Right ventricle myocardium inferior (tissue), 1 donor: ENCODE data around the gene CD48. TPM values are rescaled to one million over a fixed set of nuclear protein-coding genes. Genes with fewer than 3 reads are reported as not detected.

Experiments
- ATAC-seq: fragments of 200-7000 bp; cut with Tn5 transposase; one replicate; pipeline ENCODE4 v1.9.1; 2020; ENCODE audit warnings: mild to moderate bottlenecking, moderate library complexity
- DNase-seq: peaks from one replicate; pipeline ENCODE4 v3.0.0; 2021; ENCODE audit errors: missing footprints
- intact Hi-C: fragments of 100-400 bp; cut with DNase I; formaldehyde crosslinking; loops from one replicate; pipeline ENCODE4 v1.11.0; 2022
- long read RNA-seq: library from polyadenylated mRNA; unstranded; transcript quantifications from one replicate; pipeline ENCODE4 v2.0.0, GENCODE V29; 2021
- total RNA-seq: library from RNA; stranded (reverse); fragmentation: NEBNext Ultra II Directional; extraction: Animal tissue kit (Norgen Biotek cat#: 25700); gene quantifications from one replicate; pipeline ENCODE4 v1.2.1, GENCODE V29; 2021
- donor health status: DM: no; HTN: yes; CAD: no; lungs with severe emphysema.

Gene CD48
- total RNA-seq = 2.0 TPM
- long read RNA-seq = 0 reads

GRCh38 chr1:160711602-160712311 lies at the start of gene CD48:
Gene CD48 (minus strand): TSS chr1:160711822. CDS start chr1:160711763, 59 bp downstream.
- intact Hi-C loops = no loop called here
- no peak for ATAC-seq

GRCh38 chr1:160761046-160761445 lies 49.4 kb upstream of the CD48 start:
- no peak for DNase-seq
- ATAC-seq = no peak
- intact Hi-C loops = no loop called here

More at GRCh38 chr1:160711602-160712311, at the start of gene CD48:
- DNase-seq = no peak

- ATAC-seq (no peak), DNase-seq (no peak)
- intact Hi-C loops = no loop called here
These were observed 48.1 kb upstream of the CD48 start for GRCh38 chr1:160759740-160760139.

- ATAC-seq (no peak), DNase-seq (no peak)
- intact Hi-C loops = no loop called here
These were observed 46.9 kb upstream of the CD48 start for GRCh38 chr1:160758521-160758920.

GRCh38 chr1:160756849-160757201 lies 45.2 kb upstream of the CD48 start:
- ATAC-seq (no peak), DNase-seq (no peak)
- intact Hi-C loops = no loop called here

- ATAC-seq = no peak
- DNase-seq = no peak
- intact Hi-C loops = no loop called here
These were observed 44.6 kb upstream of the CD48 start for GRCh38 chr1:160755911-160756848.

GRCh38 chr1:160755461-160755860 lies 43.8 kb upstream of the CD48 start:
- intact Hi-C loops = no loop called here
- no peak for ATAC-seq
- no peak for DNase-seq

GRCh38 chr1:160753594-160753993 lies 42.0 kb upstream of the CD48 start:
- no peak for ATAC-seq
- intact Hi-C loops = no loop called here
- DNase-seq = no peak

GRCh38 chr1:160752924-160753323 lies 41.3 kb upstream of the CD48 start:
- ATAC-seq (no peak), DNase-seq (no peak)
- intact Hi-C loops = no loop called here

GRCh38 chr1:160752406-160752805 lies 40.8 kb upstream of the CD48 start:
- ATAC-seq (no peak), DNase-seq (no peak)
- intact Hi-C loops = no loop called here

GRCh38 chr1:160750608-160751007 lies 39.0 kb upstream of the CD48 start:
- no peak for DNase-seq
- ATAC-seq = no peak
- intact Hi-C loops = no loop called here

GRCh38 chr1:160748878-160749269 lies 37.3 kb upstream of the CD48 start:
- intact Hi-C loops = no loop called here
- ATAC-seq (no peak), DNase-seq (no peak)

GRCh38 chr1:160748181-160748877 lies 36.7 kb upstream of the CD48 start:
- ATAC-seq (no peak), DNase-seq (no peak)
- intact Hi-C loops = no loop called here

GRCh38 chr1:160747717-160748116 lies 36.1 kb upstream of the CD48 start:
- intact Hi-C loops = no loop called here
- ATAC-seq (no peak), DNase-seq (no peak)

- ATAC-seq = no peak
- intact Hi-C loops = no loop called here
- DNase-seq = no peak
These were observed 35.3 kb upstream of the CD48 start for GRCh38 chr1:160746836-160747500.

GRCh38 chr1:160745551-160745950 lies 33.9 kb upstream of the CD48 start:
- intact Hi-C loops = no loop called here
- DNase-seq (no peak), ATAC-seq (no peak)

- DNase-seq (no peak), ATAC-seq (no peak)
- intact Hi-C loops = no loop called here
These were observed 33.4 kb upstream of the CD48 start for GRCh38 chr1:160744852-160745520.

- intact Hi-C loops = no loop called here
- DNase-seq (no peak), ATAC-seq (no peak)
These were observed 32.7 kb upstream of the CD48 start for GRCh38 chr1:160744199-160744851.
